ENCODE measurements around the gene KRTAP19-3.
A peak's percentile ranks its signal among the peaks of the same experiment; 100 is the strongest.

The KRTAP19-3 gene

DNA sequence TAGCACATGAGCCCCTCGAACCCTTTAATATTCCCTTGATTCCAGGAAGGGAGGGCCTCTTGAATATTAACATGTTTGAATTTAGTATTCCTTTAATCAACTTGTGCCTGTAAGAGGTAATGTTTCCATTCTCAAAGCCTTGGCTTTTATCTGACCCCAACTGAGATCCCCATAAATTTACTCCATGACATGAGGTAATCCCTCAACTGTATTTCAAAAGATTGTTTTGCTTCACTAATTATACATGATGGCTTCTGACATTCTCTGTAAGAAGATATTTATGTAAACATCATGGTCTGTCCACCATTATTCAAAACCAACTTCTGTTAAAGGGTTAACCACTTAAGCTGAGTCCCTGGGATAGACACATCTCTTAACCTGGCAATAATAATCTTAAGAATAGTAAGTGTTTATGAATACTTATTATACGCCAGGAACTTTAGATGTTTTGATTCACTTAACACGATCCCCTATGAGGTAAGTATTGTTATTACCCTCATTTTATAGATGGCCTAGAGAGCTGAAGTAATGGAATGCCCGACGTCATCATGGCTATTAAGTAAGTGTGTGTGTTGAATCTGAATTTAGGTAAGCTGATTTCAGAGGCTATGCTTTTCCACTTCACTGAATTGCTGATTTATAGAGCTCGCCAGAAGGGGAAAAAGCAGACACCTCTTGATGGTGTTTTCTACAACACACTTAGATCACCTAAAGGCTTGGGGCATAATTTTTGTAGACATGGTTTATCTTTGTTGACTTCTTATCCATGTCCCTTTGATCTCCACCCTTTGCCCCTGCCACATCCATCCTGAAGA lies 22.7 kb downstream of the KRTAP19-3 start:
- no peaks in the 10 kb centered on the region for H3K79me2 ChIP-seq (ENCODE audit: control insufficient read depth, low read length)
- no peaks in the 10 kb centered on the region for H3K9me2 ChIP-seq (replicated peaks; ENCODE audit: control insufficient read depth, low read length)
- H3K9me3 ChIP-seq (ENCODE audit: control insufficient read depth, insufficient read depth, low read length) = no peaks in the 10 kb centered on the region
- H3K4me2 ChIP-seq (ENCODE audit: low read length) = no peak overlapping the region
- H3K4me3 ChIP-seq (ENCODE audit: low read length) = no peak overlapping the region
- H3F3A ChIP-seq (ENCODE audit: control insufficient read depth, insufficient read depth) = no peaks in the 10 kb centered on the region
- no peaks in the 10 kb centered on the region for H4K20me1 ChIP-seq (ENCODE audit: control insufficient read depth, insufficient read depth, low read depth, low read length)
- no peaks in the 10 kb centered on the region for H3K36me3 ChIP-seq (ENCODE audit: control insufficient read depth, low read length)
- TF ChIP-seq, protein P1, sequence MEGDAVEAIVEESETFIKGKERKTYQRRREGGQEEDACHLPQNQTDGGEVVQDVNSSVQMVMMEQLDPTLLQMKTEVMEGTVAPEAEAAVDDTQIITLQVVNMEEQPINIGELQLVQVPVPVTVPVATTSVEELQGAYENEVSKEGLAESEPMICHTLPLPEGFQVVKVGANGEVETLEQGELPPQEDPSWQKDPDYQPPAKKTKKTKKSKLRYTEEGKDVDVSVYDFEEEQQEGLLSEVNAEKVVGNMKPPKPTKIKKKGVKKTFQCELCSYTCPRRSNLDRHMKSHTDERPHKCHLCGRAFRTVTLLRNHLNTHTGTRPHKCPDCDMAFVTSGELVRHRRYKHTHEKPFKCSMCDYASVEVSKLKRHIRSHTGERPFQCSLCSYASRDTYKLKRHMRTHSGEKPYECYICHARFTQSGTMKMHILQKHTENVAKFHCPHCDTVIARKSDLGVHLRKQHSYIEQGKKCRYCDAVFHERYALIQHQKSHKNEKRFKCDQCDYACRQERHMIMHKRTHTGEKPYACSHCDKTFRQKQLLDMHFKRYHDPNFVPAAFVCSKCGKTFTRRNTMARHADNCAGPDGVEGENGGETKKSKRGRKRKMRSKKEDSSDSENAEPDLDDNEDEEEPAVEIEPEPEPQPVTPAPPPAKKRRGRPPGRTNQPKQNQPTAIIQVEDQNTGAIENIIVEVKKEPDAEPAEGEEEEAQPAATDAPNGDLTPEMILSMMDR (IDR thresholded peaks at IDR 0.05; ENCODE audit: low read depth, low read length, poor library complexity, severe bottlenecking) = no peak
- TF ChIP-seq EZH2phosphoT487 (IDR thresholded peaks at IDR 0.05; ENCODE audit: borderline replicate concordance, low read length) = no peak
- H3K4me1 ChIP-seq (ENCODE audit: control insufficient read depth, low read length) = no peaks in the 10 kb centered on the region
- H3K27me3 ChIP-seq (ENCODE audit: control insufficient read depth, low read length) = no peaks in the 10 kb centered on the region
- no peak overlapping the region for H3K27ac ChIP-seq (ENCODE audit: low read depth, low read length)

DNA sequence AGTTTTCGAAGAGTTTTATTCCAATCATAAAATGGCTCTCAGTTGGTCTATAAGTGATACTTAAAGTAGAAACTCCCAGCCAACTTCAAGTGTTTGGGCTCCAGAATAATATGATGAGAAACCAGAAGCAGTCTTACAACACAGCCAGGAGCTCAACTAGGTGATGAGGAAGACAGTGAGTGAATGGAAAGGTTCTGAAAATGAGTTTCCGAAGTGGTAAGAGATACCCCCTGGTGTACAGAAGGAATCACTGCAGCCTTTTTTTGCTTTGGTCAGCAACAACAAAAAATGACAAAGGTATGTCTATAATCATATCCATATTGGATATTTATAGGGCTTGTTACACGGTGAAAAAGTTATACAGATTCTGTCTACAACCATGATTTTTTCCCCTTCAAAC lies 28.1 kb downstream of the KRTAP19-3 start:
- Histone ChIP-seq H3K27ac (ENCODE audit: low read depth, low read length) (no peak overlapping the region), H3K9me2 (replicated peaks; ENCODE audit: control insufficient read depth, low read length) (no peaks in the 10 kb centered on the region), H3K36me3 (ENCODE audit: control insufficient read depth, low read length) (no peaks in the 10 kb centered on the region), H3K4me2 (ENCODE audit: low read length) (no peak overlapping the region), H3K79me2 (ENCODE audit: control insufficient read depth, low read length) (no peaks in the 10 kb centered on the region), H3K9me3 (ENCODE audit: control insufficient read depth, insufficient read depth, low read length) (no peaks in the 10 kb centered on the region), H3K27me3 (ENCODE audit: control insufficient read depth, low read length) (no peaks in the 10 kb centered on the region), H3K4me1 (ENCODE audit: control insufficient read depth, low read length) (no peaks in the 10 kb centered on the region), H4K20me1 (ENCODE audit: control insufficient read depth, insufficient read depth, low read depth, low read length) (no peaks in the 10 kb centered on the region), H3K4me3 (ENCODE audit: low read length) (no peak overlapping the region), H3F3A (ENCODE audit: control insufficient read depth, insufficient read depth) (no peaks in the 10 kb centered on the region)
- TF ChIP-seq, protein P1 (IDR thresholded peaks at IDR 0.05; ENCODE audit: low read depth, low read length, poor library complexity, severe bottlenecking) = peak; percentile 36
- no peak for TF ChIP-seq EZH2phosphoT487 (IDR thresholded peaks at IDR 0.05; ENCODE audit: borderline replicate concordance, low read length)

DNA sequence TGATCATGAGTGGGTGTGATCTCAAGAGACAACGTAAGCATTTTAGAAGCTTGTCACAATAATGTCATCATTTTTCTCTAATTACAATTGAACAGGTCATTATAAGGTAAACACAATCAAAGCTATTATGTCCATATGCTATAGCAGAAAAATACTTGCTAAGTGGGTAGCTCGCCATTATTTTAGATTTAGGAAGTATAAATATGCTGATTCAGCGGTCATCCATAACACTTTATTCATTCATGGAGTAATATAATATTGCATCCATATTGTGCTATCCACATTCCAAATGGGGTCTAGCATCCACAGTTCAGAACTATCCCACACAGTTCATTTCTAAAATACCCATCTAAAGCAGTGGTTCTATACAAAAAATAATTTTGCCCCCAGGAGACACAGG lies 43.3 kb downstream of the KRTAP19-3 start:
- no peak overlapping the region for H3K4me2 ChIP-seq (ENCODE audit: low read length)
- no peaks in the 10 kb centered on the region for H3K27me3 ChIP-seq (ENCODE audit: control insufficient read depth, low read length)
- H3K9me2 ChIP-seq (replicated peaks; ENCODE audit: control insufficient read depth, low read length) = no peaks in the 10 kb centered on the region

More for the DNA sequence above, 43.3 kb downstream of the KRTAP19-3 start:
- Histone ChIP-seq H3F3A (ENCODE audit: control insufficient read depth, insufficient read depth) (no peaks in the 10 kb centered on the region), H3K27ac (ENCODE audit: low read depth, low read length) (no peak overlapping the region), H3K79me2 (ENCODE audit: control insufficient read depth, low read length) (no peaks in the 10 kb centered on the region), H3K9me3 (ENCODE audit: control insufficient read depth, insufficient read depth, low read length) (no peaks in the 10 kb centered on the region), H3K4me3 (ENCODE audit: low read length) (no peak overlapping the region), H3K4me1 (ENCODE audit: control insufficient read depth, low read length) (no peaks in the 10 kb centered on the region), H4K20me1 (ENCODE audit: control insufficient read depth, insufficient read depth, low read depth, low read length) (no peaks in the 10 kb centered on the region), H3K36me3 (ENCODE audit: control insufficient read depth, low read length) (no peaks in the 10 kb centered on the region)
- no peak for TF ChIP-seq EZH2phosphoT487 (IDR thresholded peaks at IDR 0.05; ENCODE audit: borderline replicate concordance, low read length)
- TF ChIP-seq, protein P1 (IDR thresholded peaks at IDR 0.05; ENCODE audit: low read depth, low read length, poor library complexity, severe bottlenecking) = no peak

Measured in DOHH2 (cell line).